H4 (cell line): Measurements from ENCODE around the gene OPCML. TPM values are rescaled to one million over a fixed set of nuclear protein-coding genes. Genes with fewer than 3 reads are reported as not detected.
A peak's percentile ranks its signal among the peaks of the same experiment; 100 is the strongest.

Experiments used
- DNase-seq: peaks from one replicate; pipeline ENCODE4 v3.0.0-alpha.2; 2015; ENCODE audit warnings: low spot score
- total RNA-seq: library from RNA; depleted of rRNA; stranded (reverse); fragments of >200 nt; shearing (Covaris generic); gene quantifications from 2 replicates; pipeline ENCODE4 v1.2.3, GENCODE V29; 2014

OPCML gene
- total RNA-seq, 1 experiment from 2014 or later: 0.12 TPM

- DNase-seq: no peak
Observed at GRCh38 chr11:133361689-133361994, 170.7 kb downstream of the OPCML start.

- DNase-seq: no peak
Observed at GRCh38 chr11:133360860-133361688, 171.2 kb downstream of the OPCML start.

- DNase-seq: no peak
Observed at GRCh38 chr11:133355095-133355494, 177.2 kb downstream of the OPCML start.

- DNase-seq: no peak
Observed at GRCh38 chr11:133354069-133354468, 178.2 kb downstream of the OPCML start.

GRCh38 chr11:133350045-133350444, 182.3 kb downstream of the OPCML start:
- no peak for DNase-seq

- no peak for DNase-seq
Observed at GRCh38 chr11:133347988-133348387, 184.3 kb downstream of the OPCML start.

- DNase-seq: no peak
Observed at GRCh38 chr11:133346137-133346536, 186.2 kb downstream of the OPCML start.

- DNase-seq: peak; percentile 87
Observed at GRCh38 chr11:133343951-133344350, 188.3 kb downstream of the OPCML start.

- DNase-seq: no peak
Observed at GRCh38 chr11:133339495-133340140, 192.7 kb downstream of the OPCML start.

GRCh38 chr11:133338588-133338987, 193.7 kb downstream of the OPCML start:
- no peak for DNase-seq

- DNase-seq: no peak
Observed at GRCh38 chr11:133337951-133338418, 194.3 kb downstream of the OPCML start.

GRCh38 chr11:133337193-133337592, 195.1 kb downstream of the OPCML start:
- DNase-seq: no peak

GRCh38 chr11:133331031-133331430, 201.3 kb downstream of the OPCML start:
- DNase-seq: no peak

- DNase-seq: no peak
Observed at GRCh38 chr11:133326849-133327248, 205.5 kb downstream of the OPCML start.

- DNase-seq: no peak
Observed at GRCh38 chr11:133326332-133326731, 206.0 kb downstream of the OPCML start.

GRCh38 chr11:133325711-133326110, 206.6 kb downstream of the OPCML start:
- DNase-seq: no peak

- DNase-seq: no peak
Observed at GRCh38 chr11:133323354-133323753, 208.9 kb downstream of the OPCML start.

- no peak for DNase-seq
Observed at GRCh38 chr11:133318221-133318620, 214.1 kb downstream of the OPCML start.

GRCh38 chr11:133311230-133311629, 221.1 kb downstream of the OPCML start:
- DNase-seq: no peak

- DNase-seq: no peak
Observed at GRCh38 chr11:133306019-133306418, 226.3 kb downstream of the OPCML start.

- DNase-seq: no peak
Observed at GRCh38 chr11:133305208-133305956, 226.9 kb downstream of the OPCML start.

GRCh38 chr11:133303262-133303661, 229.0 kb downstream of the OPCML start:
- no peak for DNase-seq

GRCh38 chr11:133302056-133302455, 230.2 kb downstream of the OPCML start:
- DNase-seq: no peak
